A549 (cell line): Measurements from ENCODE around the gene JARID2. TPM values are rescaled to one million over a fixed set of nuclear protein-coding genes. Genes with fewer than 3 reads are reported as not detected.

Experiments used
- ATAC-seq, 2 experiments: fragments of 200-7000 bp in 1 of 2; fragments of >200 bp in 1 of 2; cut with Nextera tagmentation in 1 of 2; cut with Tn5 transposase in 1 of 2; 3 replicates each; pipeline versions ENCODE4 v1.8.0 to v1.9.1; 2018 to 2020; ENCODE audit warnings: mild to moderate bottlenecking in 1 of 2, moderate library complexity in 1 of 2
- CTCF ChIA-PET: fragments of 300-600 bp; sonication (Branson Sonifier 250); formaldehyde crosslinking; extraction: SDS; loops from one replicate; lab custom pipeline; 2021; ENCODE audit warnings: antibody characterized with exemption, inconsistent platforms; lab: Yijun Ruan, JAX
- POLR2A ChIA-PET: fragments of 350-600 bp; formaldehyde crosslinking; extraction: SDS; loops from one replicate; lab custom pipeline; 2021; ENCODE audit warnings: antibody characterized with exemption, inconsistent platforms; lab: Yijun Ruan, JAX
- DNase-seq, 2 experiments: peaks; one replicate each; pipeline versions ENCODE4 v3.0.0 to v3.0.0-alpha.2; 2011 to 2016; ENCODE audit warnings: low read depth in 1 of 2, low spot score in 1 of 2
- FAIRE-seq: peaks from 2 replicates; lab custom pipeline; 2011; peaks lifted over from hg19 to GRCh38; lab: Jason Lieb, UNC
- H3K27ac ChIP-seq, 2 experiments: fragments of >200 bp; sonication (Bioruptor Twin); formaldehyde crosslinking; 3 replicates each; pipeline ENCODE4 v1.5.1; 2016 to 2017
- H3K4me1 ChIP-seq: fragments of >200 bp; sonication (Bioruptor Twin); formaldehyde crosslinking; 3 replicates; pipeline ENCODE4 v1.6.1; 2016
- H3K4me2 ChIP-seq: fragments of >200 bp; sonication (Bioruptor Twin); formaldehyde crosslinking; 3 replicates; pipeline ENCODE4 v1.6.1; 2016
- H3K4me3 ChIP-seq: fragments of >200 bp; sonication (Bioruptor Twin); formaldehyde crosslinking; 3 replicates; pipeline ENCODE4 v1.5.1; 2016
- H3K9me3 ChIP-seq: fragments of >200 bp; sonication (Bioruptor Twin); formaldehyde crosslinking; 3 replicates; pipeline ENCODE4 v1.6.1; 2016
- CEBPB ChIP-seq, 2 experiments: fragments of >200 bp in 1 of 2; sonication (Bioruptor Twin) in 1 of 2; formaldehyde crosslinking in 1 of 2; IDR thresholded peaks; 2 replicates each; pipeline ENCODE4 v1.6.1; 2012 to 2016
- CTCF ChIP-seq: fragments of >200 bp; sonication (Bioruptor Twin); formaldehyde crosslinking; IDR thresholded peaks from 3 replicates; pipeline ENCODE4 v1.5.1; 2016
- EHF ChIP-seq: fragments of 250-450 bp; sonication (Bioruptor Pico); IDR thresholded peaks from 2 replicates; pipeline ENCODE4 v1.5.0; 2020; ENCODE audit warnings: mild to moderate bottlenecking
- EHMT2 ChIP-seq: fragments of 200-600 bp; sonication (generic); IDR thresholded peaks from 2 replicates; pipeline ENCODE4 v1.6.1; 2016; ENCODE audit warnings: antibody characterized with exemption, low read depth, mild to moderate bottlenecking, moderate library complexity
- ELK1 ChIP-seq: fragments of 150-350 bp; IDR thresholded peaks from 2 replicates; pipeline ENCODE4 v1.6.1; 2014; ENCODE audit warnings: low read depth, mild to moderate bottlenecking, low read length
- ESRRA ChIP-seq: fragments of 150-350 bp; IDR thresholded peaks from 2 replicates; pipeline ENCODE4 v1.6.1; 2014; ENCODE audit warnings: mild to moderate bottlenecking, low read length, borderline replicate concordance
- HDAC2 ChIP-seq: fragments of 200-600 bp; sonication (generic); IDR thresholded peaks from 2 replicates; pipeline ENCODE4 v1.6.1; 2016
- HES2 ChIP-seq: fragments of >200 bp; sonication (Bioruptor Twin); formaldehyde crosslinking; IDR thresholded peaks from 2 replicates; pipeline ENCODE4 v1.6.1; 2016
- JUN ChIP-seq, 2 experiments: fragments of >200 bp; sonication (Bioruptor Twin); formaldehyde crosslinking; IDR thresholded peaks; 2 replicates in 1 of 2; 3 replicates in 1 of 2; pipeline ENCODE4 v1.6.1; 2016 to 2017
- JUNB ChIP-seq: fragments of >200 bp; sonication (Bioruptor Twin); formaldehyde crosslinking; IDR thresholded peaks from 2 replicates; pipeline ENCODE4 v1.6.1; 2016
- KDM5A ChIP-seq: fragments of 200-600 bp; sonication (generic); IDR thresholded peaks from 2 replicates; pipeline ENCODE4 v1.6.1; 2016; ENCODE audit warnings: antibody characterized with exemption, mild to moderate bottlenecking
- MAZ ChIP-seq: fragments of 150-350 bp; IDR thresholded peaks from 2 replicates; pipeline ENCODE4 v1.6.1; 2014; ENCODE audit warnings: antibody characterized with exemption, low read depth, low read length, borderline replicate concordance
- NPAS2 ChIP-seq: fragments of 250-450 bp; sonication (Bioruptor Pico); IDR thresholded peaks from 2 replicates; pipeline ENCODE4 v1.8.0; 2022; ENCODE audit warnings: mild to moderate bottlenecking, moderate library complexity, borderline replicate concordance
- NR3C1 ChIP-seq: fragments of >200 bp; sonication (Bioruptor Twin); formaldehyde crosslinking; IDR thresholded peaks from 3 replicates; pipeline ENCODE4 v1.6.1; 2017
- PHF8 ChIP-seq: fragments of 200-600 bp; sonication (generic); IDR thresholded peaks from 2 replicates; pipeline ENCODE4 v1.6.1; 2016; ENCODE audit warnings: low read depth, mild to moderate bottlenecking, antibody characterized with exemption, moderate library complexity, borderline replicate concordance
- POLR2AphosphoS2 ChIP-seq: conservative IDR thresholded peaks from 2 replicates; pipeline ENCODE4 v1.6.1; 2012; ENCODE audit warnings: low read length, improper control_type of control experiment, inconsistent platforms
- RARB ChIP-seq: fragments of 250-450 bp; sonication (Bioruptor Pico); IDR thresholded peaks from 2 replicates; pipeline ENCODE4 v1.8.0; 2021; ENCODE audit warnings: mild to moderate bottlenecking, moderate library complexity
- REST ChIP-seq: fragments of 200-600 bp; sonication (generic); IDR thresholded peaks from 2 replicates; pipeline ENCODE4 v1.6.1; 2016; ENCODE audit warnings: antibody characterized with exemption, mild to moderate bottlenecking, moderate library complexity
- WGBS: methylation state at CpG from one replicate; pipeline ENCODE4 v1.1.6; 2017; ENCODE audit errors: missing lambda C conversion rate; 5-methylcytosine and 5-hydroxymethylcytosine counted together
- polyA plus RNA-seq, 4 experiments: library from polyadenylated mRNA; depleted of rRNA in 3 of 4; stranded (reverse); fragments of >200 nt; fragmentation: RNase III in 1 of 4; extraction: RNeasy Plus Mini Kit Qiagen cat#74134 plus additional on column Dnase treatment in 1 of 4; gene quantifications; 2 replicates in 3 of 4; 3 replicates in 1 of 4; pipeline ENCODE4 v1.2.3, GENCODE V29; 2011 to 2017

JARID2 gene
- polyA plus RNA-seq, 2 of the 4 experiments (the other 2 are of a cell fraction) = 7.8 to 8.3 TPM

GRCh38 chr6:15287670-15288375 is 42.0 kb downstream of the JARID2 start:
- no peak for FAIRE-seq

More at GRCh38 chr6:15287670-15288375, 42.0 kb downstream of the JARID2 start:
- ATAC-seq (no peak), DNase-seq (no peak)
- H3K4me2 ChIP-seq = no peak overlapping the region
- H3K27ac ChIP-seq = no peak overlapping the region
- 93% methylated on average over 6 of the region's 6 CpGs for whole genome bisulfite sequencing
- no peak overlapping the region for H3K4me3 ChIP-seq
- TF ChIP-seq PHF8 = no peak
- TF ChIP-seq NR3C1 = no peak
- no peak for TF ChIP-seq NPAS2
- TF ChIP-seq REST = no peak
- TF ChIP-seq HES2 = no peak
- TF ChIP-seq CEBPB (IDR thresholded peaks at IDR 0.05) = no peak
- TF ChIP-seq EHF = no peak
- no peak for TF ChIP-seq POLR2AphosphoS2
- no peak for TF ChIP-seq ELK1
- no peak for TF ChIP-seq HDAC2
- no peak for TF ChIP-seq RARB (CRISPR knock-in tag)
- TF ChIP-seq JUN (IDR thresholded peaks at IDR 0.05) = no peak
- no peak for TF ChIP-seq JUNB
- TF ChIP-seq MAZ = no peak
- TF ChIP-seq EHMT2 = no peak
- TF ChIP-seq CTCF = no peak
- TF ChIP-seq ESRRA = no peak
- TF ChIP-seq KDM5A = no peak
- POLR2A ChIA-PET = no interaction called here
- H3K4me1 ChIP-seq = peaks cover 29% of the 10 kb centered on the region
- CTCF ChIA-PET = interaction anchor here (1.2 kb wide), 1 partner anchor 154 kb away, joined by 3 read pairs; no protein-coding TSS in a partner anchor
- H3K9me3 ChIP-seq = no peaks in the 10 kb centered on the region
